Astrocyte (in vitro differentiated cells and primary cell): ENCODE measurements around the gene IRAK1. TPM values are rescaled to one million over a fixed set of nuclear protein-coding genes. Genes with fewer than 3 reads are reported as not detected.
"Not testable (repeated sequence)": the region's sequence is repeated elsewhere in the genome, so short reads cannot be mapped to it uniquely, and the experiment has no call there.

Experiments
- DNase-seq: peaks from one replicate; pipeline ENCODE4 v3.0.0-alpha.2; 2010; ENCODE audit warnings: low read depth
- FAIRE-seq: peaks from 2 replicates; lab custom pipeline; 2011; peaks lifted over from hg19 to GRCh38; lab: Jason Lieb, UNC
- H2AFZ ChIP-seq: 2 replicates; pipeline ENCODE4 v1.6.0; 2012; ENCODE audit warnings: low read depth, low read length, inconsistent platforms
- H3K27ac ChIP-seq: 2 replicates; pipeline ENCODE4 v1.5.1; 2011; ENCODE audit warnings: low read depth, low read length, inconsistent platforms
- H3K27me3 ChIP-seq: 2 replicates; pipeline ENCODE4 v1.6.0; 2011; ENCODE audit warnings: low read length, inconsistent platforms; ENCODE audit not compliant: insufficient read depth
- H3K36me3 ChIP-seq: 2 replicates; pipeline ENCODE4 v1.5.1; 2011; ENCODE audit warnings: low read length, inconsistent platforms; ENCODE audit not compliant: insufficient read depth
- H3K4me1 ChIP-seq: 2 replicates; pipeline ENCODE4 v1.5.1; 2011; ENCODE audit warnings: low read length, inconsistent platforms; ENCODE audit not compliant: insufficient read depth
- H3K4me2 ChIP-seq: 2 replicates; pipeline ENCODE4 v1.6.0; 2012; ENCODE audit warnings: low read length, inconsistent platforms
- H3K4me3 ChIP-seq: 2 replicates; pipeline ENCODE4 v1.5.1; 2011; ENCODE audit warnings: low read depth, mild to moderate bottlenecking, low read length, inconsistent platforms; ENCODE audit not compliant: insufficient read depth
- H3K79me2 ChIP-seq: 2 replicates; pipeline ENCODE4 v1.6.0; 2012; ENCODE audit warnings: mild to moderate bottlenecking, low read length, inconsistent platforms; ENCODE audit not compliant: insufficient read depth
- H3K9ac ChIP-seq: 2 replicates; pipeline ENCODE4 v1.6.0; 2012; ENCODE audit warnings: mild to moderate bottlenecking, low read length, inconsistent platforms
- H3K9me3 ChIP-seq: 2 replicates; pipeline ENCODE4 v1.5.1; 2012; ENCODE audit warnings: low read depth, mild to moderate bottlenecking, low read length, inconsistent platforms; ENCODE audit not compliant: insufficient read depth
- H4K20me1 ChIP-seq: 2 replicates; pipeline ENCODE4 v1.6.0; 2012; ENCODE audit warnings: low read length, inconsistent platforms; ENCODE audit not compliant: insufficient read depth
- H3K27ac Mint-ChIP-seq: one replicate; pipeline ENCODE4 v1.8.0; 2021; ENCODE audit warnings: mild to moderate bottlenecking, mixed read lengths; ENCODE audit not compliant: unreplicated experiment
- H3K27me3 Mint-ChIP-seq: one replicate; pipeline ENCODE4 v1.8.0; 2021; ENCODE audit warnings: low read depth, mixed read lengths; ENCODE audit not compliant: unreplicated experiment
- H3K36me3 Mint-ChIP-seq: one replicate; pipeline ENCODE4 v1.8.0; 2021; ENCODE audit warnings: low read depth, mixed read lengths; ENCODE audit not compliant: unreplicated experiment
- H3K4me1 Mint-ChIP-seq: one replicate; pipeline ENCODE4 v1.8.0; 2021; ENCODE audit warnings: low read depth, mixed read lengths; ENCODE audit not compliant: unreplicated experiment
- H3K4me3 Mint-ChIP-seq: one replicate; pipeline ENCODE4 v1.8.0; 2021; ENCODE audit warnings: mild to moderate bottlenecking, moderate library complexity, mixed read lengths; ENCODE audit not compliant: unreplicated experiment
- H3K9me3 Mint-ChIP-seq: one replicate; pipeline ENCODE4 v1.8.0; 2021; ENCODE audit warnings: mild to moderate bottlenecking, mixed read lengths; ENCODE audit not compliant: unreplicated experiment
- CTCF ChIP-seq: IDR thresholded peaks from 2 replicates; pipeline ENCODE4 v1.5.1; 2011; ENCODE audit warnings: low read depth, mild to moderate bottlenecking, inconsistent platforms, low read length, moderate library complexity; ENCODE audit not compliant: insufficient read depth
- EZH2 ChIP-seq: IDR thresholded peaks from 2 replicates; pipeline ENCODE4 v1.6.1; 2012; ENCODE audit warnings: mild to moderate bottlenecking, low read length, inconsistent platforms; ENCODE audit not compliant: insufficient read depth
- total RNA-seq: library from RNA; stranded (reverse); gene quantifications from 2 replicates; pipeline ENCODE4 v1.2.1, GENCODE V29; 2021

Gene IRAK1
- total RNA-seq, 1 donor from 2014 or later: 69.6 TPM

GRCh38 chrX:153995504-153995903 is 24.2 kb downstream of the IRAK1 start:
- H3K9me3 Mint-ChIP-seq: no peaks in the 10 kb centered on the region
- no peak for TF ChIP-seq CTCF
- no peak for TF ChIP-seq EZH2

GRCh38 chrX:153994398-153994797 is 25.3 kb downstream of the IRAK1 start:
- H3K27me3 Mint-ChIP-seq, H3K27ac ChIP-seq, H3K79me2 ChIP-seq, FAIRE-seq, H3K4me2 ChIP-seq, H4K20me1 ChIP-seq, H3K4me1 ChIP-seq, H3K4me3 Mint-ChIP-seq, H3K9ac ChIP-seq, DNase-seq, H3K9me3 ChIP-seq, H2AFZ ChIP-seq, H3K27ac Mint-ChIP-seq, H3K27me3 ChIP-seq, H3K36me3 Mint-ChIP-seq, H3K4me1 Mint-ChIP-seq, H3K4me3 ChIP-seq, H3K9me3 Mint-ChIP-seq, H3K36me3 ChIP-seq: not testable (repeated sequence)

More at GRCh38 chrX:153995504-153995903, 24.2 kb downstream of the IRAK1 start:
- no peak for DNase-seq
- Mint-ChIP-seq H3K27ac (no peak overlapping the region), H3K4me3 (no peak overlapping the region), H3K36me3 (no peaks in the 10 kb centered on the region), H3K27me3 (no peaks in the 10 kb centered on the region), H3K4me1 (no peaks in the 10 kb centered on the region)
- Histone ChIP-seq H3K9me3 (no peaks in the 10 kb centered on the region), H3K9ac (no peak overlapping the region), H3K4me3 (no peak overlapping the region), H3K4me1 (no peaks in the 10 kb centered on the region), H3K79me2 (no peaks in the 10 kb centered on the region), H3K36me3 (no peaks in the 10 kb centered on the region), H3K27ac (no peak overlapping the region), H3K4me2 (no peak overlapping the region), H3K27me3 (no peaks in the 10 kb centered on the region), H2AFZ (no peak overlapping the region), H4K20me1 (no peaks in the 10 kb centered on the region)
- FAIRE-seq: no peak

GRCh38 chrX:153993978-153994377 is 25.7 kb downstream of the IRAK1 start:
- Mint-ChIP-seq H3K4me3 (no peak overlapping the region), H3K4me1 (no peaks in the 10 kb centered on the region), H3K27me3 (no peaks in the 10 kb centered on the region), H3K36me3 (no peaks in the 10 kb centered on the region), H3K9me3 (no peaks in the 10 kb centered on the region), H3K27ac (no peak overlapping the region)
- Histone ChIP-seq H3K9ac (no peak overlapping the region), H3K27me3 (no peaks in the 10 kb centered on the region), H3K4me3 (no peak overlapping the region), H3K4me1 (no peaks in the 10 kb centered on the region), H3K9me3 (no peaks in the 10 kb centered on the region), H2AFZ (no peak overlapping the region), H3K36me3 (no peaks in the 10 kb centered on the region), H3K4me2 (no peak overlapping the region), H3K79me2 (no peaks in the 10 kb centered on the region), H3K27ac (no peak overlapping the region), H4K20me1 (no peaks in the 10 kb centered on the region)
- DNase-seq (no peak), FAIRE-seq (no peak)
- TF ChIP-seq CTCF: no peak
- TF ChIP-seq EZH2: no peak
